Measurements from ENCODE around the gene MRE11.
A peak's percentile ranks its signal among the peaks of the same experiment; 100 is the strongest.

The MRE11 gene

GRCh38 chr11:94504689-94505293, 11.1 kb upstream of the MRE11 start:
- peak; percentile 43 to 67 for ATAC-seq

- ATAC-seq, result no peak
Measured at GRCh38 chr11:94501522-94501921, 7.9 kb upstream of the MRE11 start.

GRCh38 chr11:94500181-94500580, 6.5 kb upstream of the MRE11 start:
- no peak for ATAC-seq

GRCh38 chr11:94494126-94494680, 559 bp upstream of the MRE11 start:
- ATAC-seq, result peak; percentile 60 to 63

- ATAC-seq, result no peak
Measured at GRCh38 chr11:94486068-94486467, 7.6 kb downstream of the MRE11 start.

DNA sequence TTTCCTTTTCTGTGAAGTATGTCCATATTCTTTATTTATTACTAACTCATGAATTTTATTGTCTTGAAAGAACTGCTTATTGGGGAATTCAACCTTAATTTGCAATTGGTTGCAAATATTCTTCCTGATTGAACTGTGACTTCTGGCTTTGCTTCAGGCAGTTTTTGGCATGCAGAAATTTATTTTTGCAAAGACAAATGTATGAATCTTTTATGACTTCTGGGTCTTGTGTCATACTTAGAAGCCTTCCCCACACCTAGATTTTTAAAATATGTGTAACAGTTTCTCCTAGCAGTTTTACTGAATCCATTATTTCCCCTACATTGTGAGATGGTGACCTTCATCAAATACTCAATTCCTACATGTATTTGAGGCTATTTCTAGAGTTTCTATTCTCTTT, 12.3 kb downstream of the MRE11 start:
- ATAC-seq, result no peak

DNA sequence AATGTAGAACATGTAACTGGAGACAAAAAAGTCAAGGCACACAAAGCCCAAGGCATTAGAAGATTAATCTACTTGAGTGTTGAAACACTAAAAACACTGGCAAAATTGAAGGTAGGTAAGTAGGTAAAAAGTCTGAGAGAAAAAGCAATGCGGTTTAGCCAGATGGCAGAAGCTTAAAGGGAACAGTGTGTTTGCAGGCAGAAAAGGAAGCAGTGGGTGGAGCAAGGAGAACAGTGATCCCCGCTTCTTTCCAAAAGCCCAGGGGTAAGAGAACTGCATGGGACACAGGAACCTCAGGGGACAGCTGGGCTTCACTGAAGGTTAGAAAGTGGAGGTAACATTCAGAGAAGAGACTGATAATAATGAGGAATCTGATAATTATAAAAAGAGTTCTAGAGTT, 16.0 kb downstream of the MRE11 start:
- no peak for ATAC-seq

DNA sequence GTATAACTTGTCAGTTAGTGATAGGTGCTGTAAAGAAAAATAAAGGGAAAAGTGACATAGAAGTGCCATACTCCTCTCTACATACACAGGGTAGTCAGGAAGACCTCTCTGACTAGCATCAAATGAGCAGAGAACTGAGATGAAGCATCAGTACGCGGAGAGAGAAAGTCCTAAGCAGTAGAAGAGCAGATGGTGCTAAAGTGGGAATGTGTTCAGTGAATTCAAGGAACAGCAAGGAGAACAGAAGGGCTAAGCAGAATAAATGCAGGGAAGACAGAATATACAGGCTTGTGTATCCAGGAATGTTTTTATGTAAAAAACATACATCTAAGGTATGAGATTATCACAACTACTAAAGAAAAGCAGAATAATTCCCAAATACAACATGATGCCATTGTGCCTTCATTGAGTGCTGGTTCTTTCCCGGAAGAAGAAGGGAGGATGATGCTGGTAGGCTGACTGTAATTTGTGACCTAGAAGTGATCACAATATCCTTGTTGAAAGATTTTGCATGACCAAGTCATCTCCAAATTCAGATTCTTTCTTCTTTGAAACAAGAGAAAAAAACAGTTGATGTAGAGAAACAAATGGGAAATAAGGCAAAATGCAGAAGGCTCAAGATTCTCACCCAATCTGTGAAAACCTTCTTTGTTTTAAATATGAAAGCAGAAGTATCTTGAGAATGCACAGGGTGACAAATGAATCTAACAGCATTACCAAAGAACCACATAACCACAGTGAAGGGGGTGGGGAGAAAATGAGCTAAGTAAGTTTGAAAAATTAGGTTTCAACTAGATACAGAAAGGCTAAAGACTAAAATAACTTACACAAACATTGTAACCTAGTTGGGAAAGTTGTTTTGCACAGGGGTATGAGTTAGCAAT, 20.5 kb downstream of the MRE11 start:
- peak; percentile 48 to 60 for ATAC-seq

GRCh38 chr11:94469416-94469815, 24.2 kb downstream of the MRE11 start:
- ATAC-seq, result peak; percentile 70 to 84

DNA sequence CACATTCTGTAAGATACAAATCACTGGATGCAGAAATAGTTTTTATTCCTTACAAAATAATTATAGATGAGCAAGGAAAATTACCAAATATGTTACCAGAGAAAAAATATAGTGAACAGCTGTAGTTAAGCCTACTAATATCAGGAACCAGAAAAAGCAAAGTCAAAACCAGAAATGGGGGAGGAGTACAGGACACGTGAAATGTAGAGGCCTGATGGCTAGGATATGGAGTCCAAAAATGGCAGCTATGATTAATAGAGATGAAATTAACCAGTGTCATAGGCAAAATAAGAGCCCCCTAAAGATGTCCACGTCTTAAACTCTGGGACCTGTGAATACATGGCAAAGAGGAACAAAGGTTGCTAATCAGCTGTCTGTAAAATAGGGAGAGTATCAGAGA, 34.1 kb downstream of the MRE11 start:
- no peak for ATAC-seq

DNA sequence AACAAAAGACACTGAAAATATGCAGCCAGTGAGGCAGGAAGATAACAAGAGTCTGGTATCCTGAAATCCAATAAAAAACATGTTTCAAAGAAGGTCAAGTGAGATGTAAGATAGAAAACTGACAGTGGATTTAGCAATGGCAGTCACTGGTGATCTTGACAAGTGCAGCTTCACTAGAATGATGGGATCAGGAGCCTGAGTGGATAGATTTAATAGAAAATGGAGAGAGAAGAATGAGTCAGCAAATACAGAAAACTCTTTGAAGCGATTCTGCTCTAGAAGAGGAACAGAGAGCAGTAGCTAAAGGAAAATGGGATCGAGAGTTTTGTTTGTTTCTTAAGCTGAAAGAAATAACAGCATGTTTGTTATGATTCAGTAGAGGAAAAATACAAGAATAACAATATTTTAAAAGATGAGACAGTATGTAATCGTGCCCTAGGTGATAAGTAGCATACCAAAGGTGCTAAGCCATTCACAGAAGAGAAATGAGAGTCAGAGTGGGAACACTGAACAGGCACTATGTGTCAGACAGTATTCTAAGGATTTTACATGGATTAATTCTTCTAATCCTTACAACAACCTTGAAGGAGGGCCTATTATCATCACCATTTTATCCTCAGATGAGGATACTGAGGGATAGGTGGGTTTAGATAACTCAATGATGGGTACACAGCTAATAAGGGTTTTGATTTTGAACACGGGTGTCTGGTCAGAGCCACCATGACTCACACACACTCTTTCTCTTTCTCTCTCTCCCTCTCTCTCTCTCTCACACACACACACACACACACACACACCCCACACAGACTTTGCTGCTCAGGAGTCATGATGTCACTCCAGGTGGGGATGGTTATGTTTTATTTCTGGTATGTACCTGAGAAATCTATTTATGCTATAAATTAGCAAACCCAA, 36.3 kb downstream of the MRE11 start:
- peak in 1 of 2 donors; percentile 27 for ATAC-seq

DNA sequence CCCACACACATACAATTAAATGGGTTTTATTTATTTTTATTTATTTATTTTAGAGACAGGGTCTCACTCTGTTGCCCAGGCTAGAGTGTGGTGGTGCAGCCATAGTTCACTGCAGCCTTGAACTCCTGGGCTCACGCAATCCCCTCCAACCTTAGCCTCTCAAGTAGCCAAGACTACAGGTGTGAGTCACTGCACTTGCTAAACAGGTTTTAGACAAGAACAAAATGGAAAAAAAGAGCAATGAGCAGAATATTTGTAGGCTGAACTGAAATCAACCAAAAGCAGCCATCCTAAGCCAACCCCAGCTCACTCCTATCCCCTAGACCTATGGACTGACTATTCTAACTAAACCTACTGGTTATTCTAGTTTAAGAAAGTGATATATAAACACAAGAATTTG, 37.8 kb downstream of the MRE11 start:
- no peak for ATAC-seq

GRCh38 chr11:94454301-94454700, 39.3 kb downstream of the MRE11 start:
- ATAC-seq, result no peak

DNA sequence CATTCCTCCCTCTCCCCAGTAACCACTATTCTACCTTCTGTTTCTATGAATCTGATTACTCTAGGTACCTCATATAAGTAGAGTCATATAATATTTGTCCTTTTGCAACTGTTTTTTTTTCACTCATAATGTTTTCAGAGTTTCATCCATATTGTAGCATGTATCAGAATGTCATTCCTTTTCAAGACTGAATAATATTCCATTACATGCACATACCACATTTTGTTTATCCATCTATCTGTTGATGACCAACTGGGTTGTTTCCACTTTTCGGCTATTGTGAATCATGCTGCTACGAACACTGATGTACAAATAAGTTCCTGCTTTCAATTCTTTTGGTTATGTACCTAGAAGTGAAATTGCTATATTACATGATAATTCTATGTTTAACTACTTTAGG, 40.7 kb downstream of the MRE11 start:
- ATAC-seq, result no peak

DNA sequence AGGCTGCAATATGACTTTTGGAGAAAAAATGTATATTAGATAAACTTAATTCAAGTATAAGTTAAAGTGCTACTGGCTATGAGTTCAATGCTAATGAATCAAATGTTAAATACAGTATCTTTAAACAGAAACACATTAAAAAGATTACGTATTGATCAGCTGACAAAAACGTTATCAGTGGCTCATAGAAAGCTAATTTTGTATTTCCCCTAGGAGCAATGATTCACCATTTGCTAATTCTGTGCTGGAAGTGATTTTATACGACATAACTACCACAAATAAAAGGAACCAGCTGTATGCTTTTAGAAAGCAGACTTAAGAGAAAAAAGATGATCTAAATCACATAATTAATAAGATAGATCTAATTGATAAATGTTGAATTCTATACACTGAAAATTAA, 43.6 kb downstream of the MRE11 start:
- no peak for ATAC-seq

- ATAC-seq, result no peak
Measured at GRCh38 chr11:94449437-94449836, 44.2 kb downstream of the MRE11 start.

GRCh38 chr11:94449029-94449428, 44.6 kb downstream of the MRE11 start:
- ATAC-seq, result no peak

GRCh38 chr11:94447149-94447548, 46.5 kb downstream of the MRE11 start:
- ATAC-seq, result no peak

- ATAC-seq, result no peak
Measured at GRCh38 chr11:94445641-94446040, 48.0 kb downstream of the MRE11 start.

DNA sequence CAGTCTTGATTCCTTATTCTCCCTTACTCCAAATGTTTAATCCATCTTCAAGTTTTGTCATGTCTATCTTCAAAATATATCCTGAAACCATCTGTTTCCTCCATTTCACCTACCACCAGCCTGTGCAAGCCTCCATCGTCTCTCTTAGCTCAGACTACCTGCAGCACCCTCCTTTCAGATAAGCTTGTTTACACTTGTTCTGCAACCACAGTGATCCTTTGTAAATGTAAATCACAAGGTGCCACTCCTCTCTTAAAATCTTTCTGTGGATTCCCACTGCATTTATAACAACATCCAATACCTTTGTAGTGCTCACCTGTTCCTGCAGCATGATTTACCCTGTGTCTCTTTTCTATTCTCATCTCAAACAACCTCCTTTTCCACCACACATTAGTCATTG, 60.6 kb downstream of the MRE11 start:
- no peak for ATAC-seq

GRCh38 chr11:94424662-94425061, 69.0 kb downstream of the MRE11 start:
- no peak for ATAC-seq

DNA sequence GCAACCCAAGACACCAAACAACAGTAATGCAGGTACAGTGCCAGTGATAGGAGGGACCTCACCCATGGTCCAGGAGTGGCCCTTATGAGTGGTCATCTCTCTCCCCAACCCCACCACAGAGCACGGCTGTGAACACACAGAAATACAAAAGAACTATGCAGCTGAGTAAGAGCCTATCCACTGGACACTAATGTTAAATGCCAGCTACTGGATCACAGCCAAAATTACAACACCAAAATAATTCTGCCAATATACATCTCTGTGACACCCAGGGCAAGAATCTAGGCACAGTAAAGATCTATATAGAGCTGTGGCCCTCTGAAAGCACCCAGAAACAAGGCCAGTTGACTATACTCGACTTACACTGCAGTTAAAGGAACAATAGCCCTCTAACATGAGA, 69.6 kb downstream of the MRE11 start:
- no peak for ATAC-seq

DNA sequence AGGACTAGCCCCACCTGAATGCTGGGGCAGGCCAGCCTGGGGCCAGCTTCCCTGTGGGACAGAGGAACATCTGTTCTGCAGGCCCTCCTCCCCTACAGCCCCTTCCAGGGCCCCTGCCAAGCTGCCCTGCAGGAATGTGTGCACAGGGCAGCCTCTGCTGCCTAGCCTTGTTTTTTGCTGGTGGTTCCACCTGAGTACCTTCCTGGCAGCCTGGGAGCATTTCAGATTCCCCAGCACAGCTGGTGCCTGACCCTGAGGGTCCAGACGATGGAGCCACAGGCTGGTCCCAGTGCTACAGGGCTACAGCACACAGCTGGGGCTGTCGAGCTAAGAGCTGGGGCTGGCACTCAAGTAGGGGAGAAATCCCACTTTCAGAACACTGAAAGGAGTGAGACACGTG, 70.1 kb downstream of the MRE11 start:
- no peak for ATAC-seq

All from activated CD4-positive, CD25-positive, alpha-beta regulatory T cell treated with anti-CD3 and anti-CD28 coated beads, Interleukin-2, amount 50 U/mL, for 24 hours (primary cell).